Transverse colon (tissue), 4 donors: ENCODE measurements around the gene PHF23. TPM values are rescaled to one million over a fixed set of nuclear protein-coding genes. Genes with fewer than 3 reads are reported as not detected.

ENCODE experiments used
- DNase-seq: peaks from one replicate; pipeline ENCODE4 v3.0.0-alpha.2; 2019
- H3K27ac ChIP-seq, 4 donors: fragments of 200-600 bp; sonication (generic); 2 replicates each; pipeline ENCODE4 v1.5.1; 2016 to 2018; ENCODE audit warnings: inconsistent platforms in 4 of 4
- H3K27me3 ChIP-seq: fragments of 200-600 bp; sonication (generic); 2 replicates; pipeline ENCODE4 v1.5.1; 2017; ENCODE audit warnings: inconsistent platforms
- H3K36me3 ChIP-seq, 4 donors: fragments of 200-600 bp; sonication (generic); 2 replicates each; pipeline ENCODE4 v1.5.1; 2017 to 2019; ENCODE audit warnings: inconsistent platforms in 4 of 4
- H3K4me1 ChIP-seq, 4 donors: fragments of 200-600 bp; sonication (generic); 2 replicates each; pipeline ENCODE4 v1.5.1; 2017 to 2020; ENCODE audit warnings: inconsistent platforms in 4 of 4
- H3K4me3 ChIP-seq, 4 donors: fragments of 200-600 bp; sonication (generic); 1 replicate in 1 of 4; 2 replicates in 3 of 4; pipeline versions ENCODE4 v1.5.1 to v1.6.1; 2017 to 2019; ENCODE audit warnings: inconsistent platforms in 4 of 4
- H3K9me3 ChIP-seq, 2 donors: fragments of 200-600 bp; sonication (generic); 2 replicates each; pipeline ENCODE4 v1.5.1; 2017 to 2019; ENCODE audit warnings: inconsistent platforms in 2 of 2
- EP300 ChIP-seq: sonication (generic); formaldehyde crosslinking; IDR thresholded peaks from one replicate; pipeline ENCODE4 v1.6.1; 2017; ENCODE audit warnings: antibody characterized with exemption, low read depth
- POLR2A ChIP-seq: fragments of 450-650 bp; IDR thresholded peaks from one replicate; pipeline ENCODE4 v1.6.1; 2016; ENCODE audit warnings: antibody characterized with exemption, mild to moderate bottlenecking, moderate library complexity
- POLR2AphosphoS5 ChIP-seq, 3 donors: sonication (generic); formaldehyde crosslinking; IDR thresholded peaks; one replicate each; pipeline ENCODE4 v1.6.1; 2016; ENCODE audit warnings: antibody characterized with exemption in 3 of 3
- WGBS, 2 donors: methylation state at CpG; one replicate each; pipeline ENCODE4 v1.1.5; 2018; ENCODE audit warnings: low coverage in 1 of 2; 5-methylcytosine and 5-hydroxymethylcytosine counted together
- in situ Hi-C, 4 donors: fragments of 200-750 bp; cut with MboI; loops; one replicate each; pipeline versions ENCODE4 v1.15.0 to v1.15.1; 2017; ENCODE audit warnings: low sequenced_read_pairs in 3 of 4, low pct_ligation_motif_present in 1 of 4, low pct_unique_long_range_greater_than_20kb in 1 of 4
- intact Hi-C: fragments of 100-400 bp; cut with DNase I; formaldehyde crosslinking; loops from one replicate; pipeline ENCODE4 v1.15.1; 2023; ENCODE audit warnings: low total_unique reads
- total RNA-seq, 4 donors: library from RNA; depleted of rRNA; stranded (reverse); fragments of >200 nt; gene quantifications; one replicate each; pipeline ENCODE4 v1.1.0, GENCODE V29; 2016
- TF ChIP-seq, protein P1 (sequence below), 5 experiments: fragments of 200-600 bp in 3 of 5; fragments of 450-650 bp in 2 of 5; sonication (generic) in 3 of 5; IDR thresholded peaks; 1 replicate in 2 of 5; 2 replicates in 3 of 5; pipeline ENCODE4 v1.5.1; 2016 to 2017; ENCODE audit warnings: antibody characterized with exemption in 5 of 5, inconsistent platforms in 3 of 5, mild to moderate bottlenecking in 2 of 5, moderate library complexity in 1 of 5

Gene PHF23
- total RNA-seq, 4 donors from 2014 or later = 20.6 to 33.5 (median 27.8) TPM

DNA sequence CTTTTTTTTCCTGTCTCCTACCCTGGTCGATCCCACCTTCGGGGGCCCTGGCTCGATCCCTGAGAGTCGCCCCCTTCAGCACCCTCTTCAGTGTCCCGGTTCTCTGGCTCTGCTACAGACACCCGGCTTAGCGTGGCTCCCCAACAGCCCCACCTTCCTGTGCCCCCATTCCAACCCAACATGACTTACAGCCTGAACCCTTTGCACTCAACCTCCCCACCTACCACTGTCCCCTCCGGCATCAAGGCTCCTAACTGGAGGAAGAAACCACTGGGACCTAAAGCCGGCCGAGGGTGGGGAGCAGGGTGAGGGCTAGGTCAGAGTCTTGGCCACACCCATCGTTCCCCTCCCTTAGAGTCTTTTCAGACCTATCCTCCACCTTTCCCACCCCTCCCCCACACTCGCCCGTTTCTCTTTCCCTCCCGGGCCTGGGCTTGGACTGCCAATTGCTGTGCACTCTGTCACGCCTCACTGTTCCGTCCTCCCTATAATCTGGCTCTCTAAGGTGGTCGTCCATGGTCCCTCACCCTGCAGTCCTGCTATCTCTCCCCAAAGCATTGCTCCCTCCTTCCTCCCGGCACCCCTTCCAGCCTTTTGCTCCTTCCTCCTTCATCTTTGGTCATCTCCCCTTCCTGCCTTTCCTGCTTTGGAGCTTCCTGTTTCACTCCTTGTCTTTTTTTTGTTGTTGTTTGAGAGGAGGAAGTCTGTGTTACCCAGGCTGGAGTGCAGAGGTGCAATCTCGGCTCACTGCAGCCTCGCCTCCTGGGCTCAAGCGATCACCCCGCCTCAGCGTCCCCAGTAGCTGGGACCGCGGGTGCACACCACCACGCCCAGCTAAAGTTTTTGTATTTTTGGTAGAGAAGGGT is 23.9 kb upstream of the PHF23 start:
- Histone ChIP-seq H3K27ac (peak overlapping the region; percentile 88 to 96 (median 94)), H3K27me3 (peaks cover 42% of the 10 kb centered on the region), H3K36me3 (no peaks in the 10 kb centered on the region), H3K4me1 (peaks cover 0 to 69% (median 31%) of the 10 kb centered on the region in 4 donors), H3K9me3 (no peaks in the 10 kb centered on the region), H3K4me3 (peak overlapping the region; percentile 32 to 72 (median 53))
- intact Hi-C loops (no loop called here), in situ Hi-C loops (no loop called here)
- WGBS, 2 donors = 3 to 11% methylated on average over 11 to 26 of the region's 26 CpGs
- peak; percentile 95 for DNase-seq
- TF ChIP-seq, protein P1, sequence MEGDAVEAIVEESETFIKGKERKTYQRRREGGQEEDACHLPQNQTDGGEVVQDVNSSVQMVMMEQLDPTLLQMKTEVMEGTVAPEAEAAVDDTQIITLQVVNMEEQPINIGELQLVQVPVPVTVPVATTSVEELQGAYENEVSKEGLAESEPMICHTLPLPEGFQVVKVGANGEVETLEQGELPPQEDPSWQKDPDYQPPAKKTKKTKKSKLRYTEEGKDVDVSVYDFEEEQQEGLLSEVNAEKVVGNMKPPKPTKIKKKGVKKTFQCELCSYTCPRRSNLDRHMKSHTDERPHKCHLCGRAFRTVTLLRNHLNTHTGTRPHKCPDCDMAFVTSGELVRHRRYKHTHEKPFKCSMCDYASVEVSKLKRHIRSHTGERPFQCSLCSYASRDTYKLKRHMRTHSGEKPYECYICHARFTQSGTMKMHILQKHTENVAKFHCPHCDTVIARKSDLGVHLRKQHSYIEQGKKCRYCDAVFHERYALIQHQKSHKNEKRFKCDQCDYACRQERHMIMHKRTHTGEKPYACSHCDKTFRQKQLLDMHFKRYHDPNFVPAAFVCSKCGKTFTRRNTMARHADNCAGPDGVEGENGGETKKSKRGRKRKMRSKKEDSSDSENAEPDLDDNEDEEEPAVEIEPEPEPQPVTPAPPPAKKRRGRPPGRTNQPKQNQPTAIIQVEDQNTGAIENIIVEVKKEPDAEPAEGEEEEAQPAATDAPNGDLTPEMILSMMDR (IDR thresholded peaks at IDR 0.05) = no peak
- TF ChIP-seq EP300 (peak; percentile 67), POLR2A (peak; percentile 95), POLR2AphosphoS5 (IDR thresholded peaks at IDR 0.05) (peak; percentile 6 to 90 (median 79))

DNA sequence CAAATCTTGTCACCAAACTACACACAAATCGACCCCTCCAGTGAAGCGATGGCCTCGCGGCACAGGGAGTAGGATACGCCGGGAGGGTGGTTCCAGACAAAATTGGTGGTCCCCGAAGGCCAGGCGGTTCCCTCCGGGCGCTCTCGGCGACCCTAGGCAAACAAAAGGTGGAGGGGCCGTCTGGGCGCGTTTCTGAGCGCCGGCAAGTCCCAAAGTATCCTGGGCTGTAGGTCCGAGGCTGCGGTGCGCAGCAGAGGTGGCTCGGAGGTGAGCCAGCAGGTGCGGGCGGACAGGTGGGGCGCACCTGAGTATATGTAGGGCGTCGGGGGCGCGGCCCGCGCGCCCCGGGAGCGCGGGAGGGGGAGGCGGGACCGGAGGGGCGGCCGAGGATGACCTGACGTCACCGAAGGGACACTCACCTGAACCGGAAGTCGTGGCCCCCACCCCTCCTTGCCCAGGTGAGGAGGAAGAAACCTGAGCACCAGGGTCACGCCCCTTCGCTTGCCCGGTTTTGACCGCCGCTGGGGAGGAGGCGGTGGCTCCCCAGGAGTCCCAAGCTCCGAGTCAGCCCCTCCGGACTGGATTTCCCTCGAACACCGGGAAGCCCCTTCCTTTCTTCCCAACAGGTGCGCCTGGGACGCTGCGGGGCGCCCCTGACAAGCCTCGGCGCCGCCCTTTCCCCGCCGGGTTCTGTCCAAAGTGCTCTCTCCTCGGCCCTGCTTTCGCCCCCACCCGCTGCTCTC is 23.1 kb upstream of the PHF23 start, which contains the start of gene CLDN7:
Gene CLDN7 (minus strand): TSS at position 287 of the 743 bp plus-strand sequence. CDS start 435 bp downstream, outside the sequence.
- intact Hi-C loops = no loop called here
- peak; percentile 94 for DNase-seq
- Histone ChIP-seq H3K4me1 (peaks cover 0 to 73% (median 37%) of the 10 kb centered on the region in 4 donors), H3K36me3 (no peaks in the 10 kb centered on the region), H3K27me3 (peaks cover 42% of the 10 kb centered on the region), H3K27ac (peak within 1 kb of the TSS; percentile 88 to 96 (median 94)), H3K4me3 (peak within 1 kb of the TSS; percentile 43 to 72 (median 53)), H3K9me3 (no peaks in the 10 kb centered on the region)
- in situ Hi-C loops = no loop called here
- peak; percentile 72 to 99 (median 99) for TF ChIP-seq POLR2AphosphoS5 (IDR thresholded peaks at IDR 0.05)
- peak; percentile 54 for TF ChIP-seq EP300
- TF ChIP-seq POLR2A = peak; percentile 99
- TF ChIP-seq, protein P1 (IDR thresholded peaks at IDR 0.05) = peak in 2 of 5 experiments; percentile 14 to 43
- WGBS, 2 donors = 5 to 11% methylated on average over 3 to 52 of the region's 64 CpGs

DNA sequence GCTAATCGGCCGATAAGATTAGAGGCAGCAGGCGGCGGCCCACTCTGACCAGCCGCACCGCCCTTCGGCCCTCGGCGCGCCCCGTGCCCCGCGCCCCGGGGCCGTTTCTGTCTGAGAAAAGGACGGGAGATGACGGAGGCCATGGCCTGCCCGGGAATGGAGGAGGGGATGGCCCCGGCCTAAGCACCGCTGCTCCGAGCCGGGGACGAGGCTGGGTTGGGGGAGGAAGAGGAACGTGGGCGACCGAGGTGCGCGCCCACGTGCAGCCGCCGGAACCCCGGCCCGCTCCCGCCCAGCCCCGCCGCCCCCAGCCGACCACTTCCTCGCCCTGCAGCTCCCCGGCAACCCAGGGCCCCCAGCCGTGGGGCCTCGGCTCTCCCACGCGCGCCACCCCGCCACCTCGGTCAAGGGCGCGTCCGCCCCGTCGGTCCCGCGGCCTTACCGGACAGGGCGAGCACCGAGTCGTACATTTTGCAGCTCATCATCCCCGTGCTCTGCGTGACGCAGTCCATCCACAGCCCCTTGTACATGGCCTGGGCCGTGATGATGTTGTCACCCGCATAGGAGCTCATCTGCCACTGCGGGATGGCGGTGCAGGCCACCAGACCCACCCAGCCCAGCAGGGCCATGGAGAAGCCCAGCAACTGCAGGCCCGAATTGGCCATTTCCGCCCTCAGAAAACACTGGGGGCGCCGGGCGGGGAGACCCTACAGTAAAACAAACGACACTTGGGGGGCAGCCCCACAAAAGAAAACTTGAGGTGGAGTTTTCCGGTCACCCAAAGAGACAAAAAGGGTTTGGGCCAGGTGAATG is 22.3 kb upstream of the PHF23 start:
- H3K4me3 ChIP-seq = peak overlapping the region; percentile 43 to 72 (median 53)
- peaks cover 42% of the 10 kb centered on the region for H3K27me3 ChIP-seq
- peaks cover 0 to 71% (median 36%) of the 10 kb centered on the region in 4 donors for H3K4me1 ChIP-seq
- H3K9me3 ChIP-seq = no peaks in the 10 kb centered on the region
- TF ChIP-seq, protein P1 (IDR thresholded peaks at IDR 0.05) = no peak
- TF ChIP-seq POLR2AphosphoS5 (IDR thresholded peaks at IDR 0.05) = peak in 1 of 3 donors; percentile 40
- intact Hi-C loops (no loop called here), in situ Hi-C loops (no loop called here)
- 19% methylated on average over 10 of the region's 71 CpGs; no CpG with 5 or more reads in 1 of the 2 donors for WGBS, 2 donors
- H3K36me3 ChIP-seq = no peaks in the 10 kb centered on the region
- peak overlapping the region; percentile 88 to 96 (median 94) for H3K27ac ChIP-seq
- no peak for DNase-seq
